ENCODE data around the gene IPPK. TPM values are rescaled to one million over a fixed set of nuclear protein-coding genes. Genes with fewer than 3 reads are reported as not detected.

Gene IPPK
- total RNA-seq, 2 donors from 2014 or later = 8.2 to 8.4 TPM

GRCh38 chr9:92608241-92608908, 61.6 kb downstream of the IPPK start:
- no peaks in the 10 kb centered on the region for H3K9me3 ChIP-seq
- no peaks in the 10 kb centered on the region for H3K36me3 ChIP-seq
- H3K27me3 ChIP-seq = no peaks in the 10 kb centered on the region
- no peak for TF ChIP-seq CTCF (IDR thresholded peaks at IDR 0.05)
- no peak overlapping the region for H3K9ac ChIP-seq (ENCODE audit: low read depth in 2 of 2, low read length in 2 of 2)
- no peaks in the 10 kb centered on the region for H3K4me1 ChIP-seq
- no peak overlapping the region for H3K4me3 ChIP-seq
- intact Hi-C loops (cut with DNase I) = no loop called here
- DNase-seq = no peak
- H3K27ac ChIP-seq = no peak overlapping the region

- no peak overlapping the region for H3K9ac ChIP-seq (ENCODE audit: low read depth in 2 of 2, low read length in 2 of 2)
- no peaks in the 10 kb centered on the region for H3K4me1 ChIP-seq
- DNase-seq = no peak
- H3K4me3 ChIP-seq = no peak overlapping the region
- H3K27ac ChIP-seq = no peak overlapping the region
- no peaks in the 10 kb centered on the region for H3K36me3 ChIP-seq
- intact Hi-C loops (cut with DNase I) = no loop called here
- no peaks in the 10 kb centered on the region for H3K9me3 ChIP-seq
- no peaks in the 10 kb centered on the region for H3K27me3 ChIP-seq
- no peak for TF ChIP-seq CTCF (IDR thresholded peaks at IDR 0.05)
These were observed 62.2 kb downstream of the IPPK start for GRCh38 chr9:92607773-92608172.

GRCh38 chr9:92607088-92607487, 62.8 kb downstream of the IPPK start:
- Histone ChIP-seq H3K9me3 (no peaks in the 10 kb centered on the region), H3K9ac (ENCODE audit: low read depth in 2 of 2, low read length in 2 of 2) (no peak overlapping the region), H3K36me3 (no peaks in the 10 kb centered on the region), H3K4me1 (no peaks in the 10 kb centered on the region), H3K4me3 (no peak overlapping the region), H3K27me3 (no peaks in the 10 kb centered on the region), H3K27ac (no peak overlapping the region)
- DNase-seq = no peak
- intact Hi-C loops (cut with DNase I) = no loop called here
- no peak for TF ChIP-seq CTCF (IDR thresholded peaks at IDR 0.05)

- no peaks in the 10 kb centered on the region for H3K9me3 ChIP-seq
- DNase-seq = no peak
- H3K36me3 ChIP-seq = no peaks in the 10 kb centered on the region
- H3K9ac ChIP-seq (ENCODE audit: low read depth in 2 of 2, low read length in 2 of 2) = no peak overlapping the region
- no peaks in the 10 kb centered on the region for H3K4me1 ChIP-seq
- H3K4me3 ChIP-seq = no peak overlapping the region
- no peak for TF ChIP-seq CTCF (IDR thresholded peaks at IDR 0.05)
- no peak overlapping the region for H3K27ac ChIP-seq
- intact Hi-C loops (cut with DNase I) = no loop called here
- H3K27me3 ChIP-seq = no peaks in the 10 kb centered on the region
These were observed 64.7 kb downstream of the IPPK start for GRCh38 chr9:92605224-92605623.

GRCh38 chr9:92603990-92604389, 65.9 kb downstream of the IPPK start:
- H3K36me3 ChIP-seq = no peaks in the 10 kb centered on the region

More at GRCh38 chr9:92603990-92604389, 65.9 kb downstream of the IPPK start:
- intact Hi-C loops (cut with DNase I) = no loop called here
- no peak overlapping the region for H3K9ac ChIP-seq (ENCODE audit: low read depth in 2 of 2, low read length in 2 of 2)
- no peak for DNase-seq
- no peaks in the 10 kb centered on the region for H3K4me1 ChIP-seq
- H3K4me3 ChIP-seq = no peak overlapping the region
- H3K27ac ChIP-seq = no peak overlapping the region
- no peaks in the 10 kb centered on the region for H3K27me3 ChIP-seq
- no peak for TF ChIP-seq CTCF (IDR thresholded peaks at IDR 0.05)
- H3K9me3 ChIP-seq = no peaks in the 10 kb centered on the region

All from colonic mucosa (tissue), 4 donors.